IPS DF 6.9 (cell line): ENCODE results near the gene ADGRL3.
"Not testable (repeated sequence)": the region's sequence is repeated elsewhere in the genome, so short reads cannot be mapped to it uniquely, and the experiment has no call there.

Experiments
- DNase-seq: peaks from one replicate; pipeline ENCODE4 v3.0.0-alpha.2; 2013; ENCODE audit warnings: low read depth, low spot score
- H3K27ac ChIP-seq: one replicate; pipeline ENCODE4 v1.5.1; 2013; ENCODE audit warnings: low read length, control low read depth
- H3K27me3 ChIP-seq: 2 replicates; pipeline ENCODE4 v1.6.1; 2013; ENCODE audit warnings: mild to moderate bottlenecking, low read length; ENCODE audit not compliant: control insufficient read depth, insufficient read depth
- H3K36me3 ChIP-seq: 2 replicates; pipeline ENCODE4 v1.6.1; 2013; ENCODE audit warnings: low read length; ENCODE audit not compliant: control insufficient read depth, insufficient read depth
- H3K4me1 ChIP-seq: 2 replicates; pipeline ENCODE4 v1.6.1; 2013; ENCODE audit warnings: low read length; ENCODE audit not compliant: control insufficient read depth, insufficient read depth
- H3K4me3 ChIP-seq: 2 replicates; pipeline ENCODE4 v1.5.1; 2013; ENCODE audit warnings: mild to moderate bottlenecking, low read length
- H3K9me3 ChIP-seq: 2 replicates; pipeline ENCODE4 v1.6.1; 2013; ENCODE audit warnings: low read length, inconsistent platforms; ENCODE audit not compliant: control insufficient read depth, insufficient read depth
- WGBS: extraction: QIAGEN DNeasy Blood & Tissue Kit; methylation state at CpG from one replicate; pipeline ENCODE4 v1.1.7; 2013; ENCODE audit warnings: mixed read lengths, missing lambda C conversion rate; ENCODE audit not compliant: insufficient read length, insufficient coverage; 5-methylcytosine and 5-hydroxymethylcytosine counted together

The ADGRL3 gene

DNA sequence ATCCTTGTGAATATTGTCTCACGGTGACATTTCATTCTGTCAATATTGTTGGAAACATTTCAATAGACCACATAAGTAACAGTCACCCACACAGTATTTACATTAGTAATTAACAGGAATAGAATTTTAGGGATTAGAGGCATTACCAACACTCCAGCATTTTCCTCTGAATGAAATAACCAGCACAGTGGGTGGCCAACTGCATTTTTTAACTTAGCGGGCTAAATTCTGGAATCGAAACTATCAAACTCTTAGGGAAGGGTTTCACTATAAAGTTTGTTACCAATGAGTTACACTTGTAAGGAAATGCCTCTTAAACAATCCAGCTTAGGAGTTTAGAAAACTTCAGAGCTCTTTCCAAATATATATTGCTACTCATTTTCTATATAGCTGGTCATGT, 403.0 kb downstream of the ADGRL3 start:
- Histone ChIP-seq H3K4me1 (no peaks in the 10 kb centered on the region), H3K27me3 (no peaks in the 10 kb centered on the region), H3K27ac (no peak overlapping the region), H3K9me3 (no peaks in the 10 kb centered on the region), H3K36me3 (no peaks in the 10 kb centered on the region), H3K4me3 (no peak overlapping the region)
- no peak for DNase-seq
- WGBS: no CpG with 5 or more reads among the region's 3 CpGs

DNA sequence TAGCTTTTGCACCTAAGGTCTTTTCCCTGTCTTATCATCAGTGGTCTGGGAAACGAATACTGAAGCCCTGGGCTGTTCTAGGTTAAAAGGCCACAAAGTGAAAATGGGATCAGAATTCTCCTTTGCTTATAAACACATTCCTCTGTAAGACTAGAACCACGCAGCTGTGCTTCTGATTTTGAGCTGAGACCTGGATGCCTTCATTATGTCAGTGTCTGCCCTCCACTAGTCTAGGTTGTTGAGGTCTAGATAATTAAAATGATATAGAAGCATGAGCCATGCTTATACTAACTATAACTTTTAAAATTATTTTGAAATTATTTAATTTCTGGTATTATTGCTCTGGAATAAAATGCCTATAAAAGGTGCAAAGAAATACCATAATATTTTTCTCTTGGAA, 403.9 kb downstream of the ADGRL3 start:
- no peaks in the 10 kb centered on the region for H3K9me3 ChIP-seq
- H3K27ac ChIP-seq: no peak overlapping the region
- H3K4me1 ChIP-seq: no peaks in the 10 kb centered on the region
- DNase-seq: no peak
- H3K27me3 ChIP-seq: no peaks in the 10 kb centered on the region
- H3K4me3 ChIP-seq: no peak overlapping the region
- H3K36me3 ChIP-seq: no peaks in the 10 kb centered on the region
- WGBS: no CpG with 5 or more reads among the region's 2 CpGs

DNA sequence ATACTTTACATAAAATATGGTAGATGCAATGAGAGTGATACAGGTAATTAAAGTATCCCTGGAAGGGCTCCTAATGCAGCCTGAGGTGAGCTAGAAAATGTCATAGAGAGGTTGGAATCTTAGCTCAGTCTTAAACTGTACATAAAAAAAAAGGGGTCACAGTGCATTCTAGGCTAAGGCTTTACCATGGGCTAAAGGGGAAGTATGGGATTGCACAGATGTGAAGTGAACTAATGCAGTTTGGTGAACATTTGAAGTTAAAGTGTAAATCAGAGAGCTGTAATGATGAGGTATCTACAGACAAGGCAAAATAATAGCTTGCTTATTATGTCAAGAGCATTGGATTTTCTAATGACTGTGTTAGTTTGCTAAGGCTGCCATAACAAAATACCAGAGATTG, 405.9 kb downstream of the ADGRL3 start:
- Histone ChIP-seq H3K4me3 (no peak overlapping the region), H3K9me3 (no peaks in the 10 kb centered on the region), H3K27ac (no peak overlapping the region), H3K27me3 (no peaks in the 10 kb centered on the region), H3K36me3 (no peaks in the 10 kb centered on the region), H3K4me1 (no peaks in the 10 kb centered on the region)
- DNase-seq: no peak

DNA sequence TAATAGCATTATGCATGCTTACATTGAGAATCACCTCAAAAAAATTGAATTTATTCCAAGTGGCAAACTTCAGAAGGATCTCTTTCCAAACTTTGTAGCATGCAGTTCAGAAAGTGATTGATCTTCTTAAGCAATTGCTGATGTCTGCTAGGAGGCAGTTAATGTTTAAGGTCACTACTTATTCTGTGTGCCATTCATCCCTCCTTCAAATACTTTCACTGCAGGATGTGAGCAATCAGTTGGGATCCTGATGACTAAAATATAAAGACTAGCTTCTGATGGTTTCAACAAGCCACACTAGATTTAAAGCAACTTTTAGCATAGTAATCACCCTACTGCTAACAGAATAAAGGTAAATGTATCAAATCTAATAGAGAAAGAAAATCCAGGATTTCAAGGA, 414.1 kb downstream of the ADGRL3 start:
- Histone ChIP-seq H3K27me3 (no peaks in the 10 kb centered on the region), H3K4me1 (no peaks in the 10 kb centered on the region), H3K9me3 (no peaks in the 10 kb centered on the region), H3K27ac (no peak overlapping the region), H3K36me3 (no peaks in the 10 kb centered on the region), H3K4me3 (no peak overlapping the region)
- DNase-seq: no peak

DNA sequence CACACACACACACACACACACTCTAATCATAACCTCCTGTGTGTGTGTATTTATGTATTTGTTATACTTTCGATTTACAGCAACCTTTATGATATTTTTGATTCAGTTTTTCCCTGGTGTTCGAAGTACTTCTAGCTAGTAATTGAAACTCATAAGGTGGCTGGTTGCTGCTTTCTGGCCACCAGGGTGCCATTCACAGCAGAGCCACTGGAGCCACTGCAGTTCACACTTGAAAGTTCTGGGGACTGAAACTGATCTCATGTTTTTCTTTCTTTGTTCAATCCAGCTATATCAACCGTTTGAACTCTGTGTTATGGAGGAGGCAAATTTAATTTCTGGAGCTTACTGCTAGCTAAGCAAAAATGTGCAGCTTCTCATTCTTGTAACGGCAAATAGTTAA, 419.4 kb downstream of the ADGRL3 start:
- Histone ChIP-seq H3K4me3 (no peak overlapping the region), H3K27ac (no peak overlapping the region), H3K36me3 (no peaks in the 10 kb centered on the region), H3K27me3 (no peaks in the 10 kb centered on the region), H3K4me1 (no peaks in the 10 kb centered on the region), H3K9me3 (no peaks in the 10 kb centered on the region)
- no peak for DNase-seq
- no CpG with 5 or more reads among the region's 4 CpGs for WGBS

DNA sequence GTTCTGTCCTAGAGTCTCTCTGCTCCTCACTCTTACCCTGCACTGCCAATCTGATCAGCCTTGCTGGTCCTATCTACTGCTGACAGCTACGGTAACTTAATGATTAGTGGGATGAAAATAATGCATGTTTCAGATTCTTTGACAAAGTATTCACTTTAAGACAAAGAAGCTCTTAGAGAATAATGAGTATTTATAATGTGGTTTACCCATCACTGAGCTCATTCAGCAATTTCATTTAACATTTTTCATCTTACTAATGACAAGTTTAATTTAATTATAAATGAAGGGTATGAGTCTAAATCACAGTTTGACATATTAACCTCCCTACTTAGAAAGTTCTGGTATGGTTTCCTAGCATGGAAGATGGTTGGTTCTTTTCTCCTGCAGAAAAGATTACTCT, 428.2 kb downstream of the ADGRL3 start:
- DNase-seq: no peak
- Histone ChIP-seq H3K4me1 (no peaks in the 10 kb centered on the region), H3K36me3 (no peaks in the 10 kb centered on the region), H3K27me3 (no peaks in the 10 kb centered on the region), H3K27ac (no peak overlapping the region), H3K9me3 (no peaks in the 10 kb centered on the region), H3K4me3 (no peak overlapping the region)
- no CpG with 5 or more reads among the region's 1 CpG for WGBS

DNA sequence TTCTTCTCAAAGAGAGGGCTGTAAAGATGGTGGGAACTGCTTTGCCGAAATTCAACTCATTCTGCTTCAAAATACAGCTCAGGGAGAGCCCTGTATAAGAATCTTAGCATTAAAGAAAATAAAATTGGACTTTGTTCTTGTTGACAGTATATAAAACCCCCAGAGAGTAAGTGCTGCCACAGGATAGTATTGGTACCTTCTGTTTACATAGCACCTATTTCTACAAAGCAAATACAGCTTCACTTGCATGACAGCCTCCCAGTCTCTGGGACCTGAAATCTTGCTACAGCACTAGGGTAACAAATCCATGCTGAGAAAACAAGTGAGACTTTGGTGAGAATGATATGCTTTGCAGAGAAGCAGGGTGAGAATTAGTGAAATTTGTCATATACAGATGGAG, 428.6 kb downstream of the ADGRL3 start:
- no peaks in the 10 kb centered on the region for H3K36me3 ChIP-seq
- DNase-seq: no peak
- H3K27me3 ChIP-seq: no peaks in the 10 kb centered on the region
- no CpG with 5 or more reads among the region's 1 CpG for WGBS
- H3K9me3 ChIP-seq: no peaks in the 10 kb centered on the region
- H3K4me3 ChIP-seq: no peak overlapping the region
- no peaks in the 10 kb centered on the region for H3K4me1 ChIP-seq
- H3K27ac ChIP-seq: no peak overlapping the region

DNA sequence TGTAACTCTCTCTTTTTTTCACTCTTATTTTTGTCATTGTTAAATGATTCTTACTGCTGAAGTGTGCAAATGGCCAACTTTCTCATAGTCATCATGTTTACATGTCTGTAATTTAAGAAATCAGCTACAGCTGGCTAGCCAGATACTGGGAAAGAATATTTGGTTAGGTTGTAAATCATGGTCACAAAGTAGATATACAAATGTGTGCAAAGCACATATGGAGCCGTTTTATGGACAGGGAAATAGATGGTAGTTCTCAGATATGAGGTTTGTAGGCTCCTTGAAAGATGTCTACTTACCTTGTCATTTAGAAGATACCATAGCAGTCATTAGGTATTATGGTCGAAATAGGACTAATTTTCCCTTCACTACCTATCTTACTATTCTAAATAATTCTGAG, 430.4 kb downstream of the ADGRL3 start:
- Histone ChIP-seq H3K27me3 (no peaks in the 10 kb centered on the region), H3K27ac (no peak overlapping the region), H3K4me3 (no peak overlapping the region), H3K36me3 (no peaks in the 10 kb centered on the region), H3K9me3 (no peaks in the 10 kb centered on the region), H3K4me1 (no peaks in the 10 kb centered on the region)
- no peak for DNase-seq
- no CpG with 5 or more reads among the region's 2 CpGs for WGBS

DNA sequence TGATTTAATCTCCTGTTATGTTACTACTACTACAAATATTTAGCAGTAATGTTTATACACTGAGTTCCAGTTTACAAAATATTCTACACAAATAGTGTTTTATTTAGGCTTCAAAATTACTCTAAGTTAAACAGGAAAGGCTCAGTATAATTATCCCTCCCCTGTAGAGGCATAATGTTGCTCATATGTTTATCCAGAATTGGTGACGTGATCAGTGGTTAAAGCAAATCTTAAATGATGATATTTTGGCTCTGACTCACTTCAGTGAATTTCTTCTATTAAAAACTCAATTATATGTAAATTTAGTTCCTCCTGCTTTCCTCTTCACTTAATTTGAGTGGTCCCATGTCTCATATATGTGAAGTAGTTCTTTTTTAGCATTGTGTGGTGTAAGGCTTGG, 438.5 kb downstream of the ADGRL3 start:
- H3K36me3 ChIP-seq: no peaks in the 10 kb centered on the region
- no peaks in the 10 kb centered on the region for H3K9me3 ChIP-seq
- H3K27ac ChIP-seq: no peak overlapping the region
- no peaks in the 10 kb centered on the region for H3K27me3 ChIP-seq
- WGBS: no CpG with 5 or more reads among the region's 1 CpG
- H3K4me1 ChIP-seq: no peaks in the 10 kb centered on the region
- H3K4me3 ChIP-seq: no peak overlapping the region
- DNase-seq: no peak

DNA sequence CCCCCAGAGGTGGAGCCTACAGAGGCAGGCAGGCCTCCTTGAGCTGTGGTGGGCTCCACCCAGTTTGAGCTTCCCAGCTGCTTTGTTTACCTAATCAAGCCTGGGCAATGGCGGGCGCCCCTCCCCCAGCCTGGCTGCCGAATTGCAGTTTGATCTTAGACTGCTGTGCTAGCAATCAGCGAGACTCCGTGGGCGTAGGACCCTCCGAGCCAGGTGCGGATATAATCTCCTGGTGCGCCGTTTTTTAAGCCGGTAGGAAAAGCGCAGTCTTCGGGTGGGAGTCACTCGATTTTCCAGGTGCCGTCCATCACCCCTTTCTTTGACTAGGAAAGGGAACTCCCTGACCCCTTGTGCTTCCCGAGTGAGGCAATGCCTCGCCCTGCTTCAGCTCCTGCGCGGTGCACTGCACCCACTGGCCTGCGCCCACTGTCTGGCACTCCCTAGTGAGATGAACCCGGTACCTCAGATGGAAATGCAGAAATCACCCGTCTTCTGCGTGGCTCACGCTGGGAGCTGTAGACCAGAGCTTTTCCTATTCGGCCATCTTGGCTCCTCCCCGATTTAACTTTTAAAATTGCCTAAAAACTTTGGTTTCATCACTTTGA, 446.7 kb downstream of the ADGRL3 start:
- no CpG with 5 or more reads among the region's 26 CpGs for WGBS
- not testable (repeated sequence) for H3K9me3 ChIP-seq, H3K27ac ChIP-seq, H3K4me1 ChIP-seq, H3K27me3 ChIP-seq, H3K4me3 ChIP-seq, DNase-seq, H3K36me3 ChIP-seq

DNA sequence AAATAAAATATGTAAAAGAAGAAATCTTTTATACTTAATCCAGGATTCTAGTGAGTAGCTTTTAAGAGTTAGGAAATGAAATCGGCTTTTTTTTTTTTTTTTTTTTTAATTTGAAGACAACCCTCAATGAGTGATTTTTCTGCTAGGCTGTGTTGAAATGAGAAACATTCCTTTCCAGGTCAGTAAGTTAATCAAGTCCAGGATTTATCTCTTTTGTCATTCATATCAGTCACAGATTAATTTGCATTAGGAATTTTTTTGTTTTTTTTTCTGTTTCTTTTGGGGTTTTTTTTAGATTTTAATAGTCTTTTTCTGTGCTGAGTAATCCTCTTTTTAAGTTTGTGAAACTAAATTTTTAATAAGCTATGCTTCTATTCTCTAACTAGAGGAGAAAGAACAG, 448.1 kb downstream of the ADGRL3 start:
- Histone ChIP-seq H3K4me1 (no peaks in the 10 kb centered on the region), H3K4me3 (no peak overlapping the region), H3K36me3 (no peaks in the 10 kb centered on the region), H3K27me3 (no peaks in the 10 kb centered on the region), H3K9me3 (no peaks in the 10 kb centered on the region), H3K27ac (no peak overlapping the region)
- no peak for DNase-seq
- no CpG with 5 or more reads among the region's 1 CpG for WGBS
